CD14-positive monocyte (primary cell): ENCODE data around the gene S1PR3. TPM values are rescaled to one million over a fixed set of nuclear protein-coding genes. Genes with fewer than 3 reads are reported as not detected.
A peak's percentile ranks its signal among the peaks of the same experiment; 100 is the strongest.

Experiments
- DNase-seq, 3 donors: peaks; one replicate each; pipeline ENCODE4 v3.0.0-alpha.2; 2011 to 2022
- H2AFZ ChIP-seq: 2 replicates; pipeline ENCODE4 v1.6.0; 2012; ENCODE audit warnings: mild to moderate bottlenecking, low read depth, low read length, inconsistent platforms; ENCODE audit not compliant: insufficient read depth, poor library complexity, severe bottlenecking
- H3K27ac ChIP-seq, 2 donors: 1 replicate in 1 of 2; 2 replicates in 1 of 2; pipeline ENCODE4 v1.5.1; 2012 to 2013; ENCODE audit warnings: low read length in 2 of 2, control low read depth in 1 of 2, inconsistent platforms in 1 of 2, low read depth in 1 of 2, mild to moderate bottlenecking in 1 of 2
- H3K27me3 ChIP-seq, 2 donors: one replicate each; pipeline versions ENCODE4 v1.6.0 to v1.6.1; 2011 to 2013; ENCODE audit warnings: low read length in 2 of 2; ENCODE audit not compliant: control insufficient read depth in 2 of 2, insufficient read depth in 2 of 2
- H3K36me3 ChIP-seq, 2 donors: replicated peaks in 1 of 2; 1 replicate in 1 of 2; 2 replicates in 1 of 2; pipeline versions ENCODE4 v1.5.1 to v1.6.1; 2012 to 2013; ENCODE audit warnings: low read length in 2 of 2, control low read depth in 1 of 2, inconsistent platforms in 1 of 2, mild to moderate bottlenecking in 1 of 2; ENCODE audit not compliant: insufficient read depth in 2 of 2, control insufficient read depth in 1 of 2
- H3K4me1 ChIP-seq, 2 donors: 1 replicate in 1 of 2; 2 replicates in 1 of 2; pipeline versions ENCODE4 v1.5.1 to v1.6.1; 2012 to 2013; ENCODE audit warnings: low read length in 2 of 2, control low read depth in 1 of 2, inconsistent platforms in 1 of 2, mild to moderate bottlenecking in 1 of 2, moderate library complexity in 1 of 2; ENCODE audit not compliant: insufficient read depth in 2 of 2, control insufficient read depth in 1 of 2
- H3K4me2 ChIP-seq: replicated peaks from 2 replicates; pipeline ENCODE3; 2012; ENCODE audit warnings: low read length, moderate library complexity, mild to moderate bottlenecking; ENCODE audit not compliant: poor library complexity, severe bottlenecking; ENCODE audit errors: extremely low read depth
- H3K4me3 ChIP-seq, 3 experiments: fragments of 200-600 bp in 1 of 3; sonication (generic) in 1 of 3; replicated peaks in 1 of 3; 1 replicate in 2 of 3; 2 replicates in 1 of 3; pipeline ENCODE4 v1.5.1; 2011 to 2013; ENCODE audit warnings: low read length in 3 of 3, mild to moderate bottlenecking in 3 of 3, control low read depth in 2 of 3, low read depth in 2 of 3, inconsistent platforms in 1 of 3, moderate library complexity in 1 of 3
- H3K79me2 ChIP-seq: 2 replicates; pipeline ENCODE4 v1.6.0; 2012; ENCODE audit warnings: mild to moderate bottlenecking, control low read depth, inconsistent platforms, low read length, moderate library complexity; ENCODE audit not compliant: insufficient read depth
- H3K9ac ChIP-seq: 2 replicates; pipeline ENCODE4 v1.6.0; 2017; ENCODE audit warnings: low read length, mild to moderate bottlenecking; ENCODE audit not compliant: insufficient read depth, poor library complexity, severe bottlenecking
- H3K9me3 ChIP-seq, 2 donors: replicated peaks in 1 of 2; 1 replicate in 1 of 2; 2 replicates in 1 of 2; pipeline versions ENCODE4 v1.5.1 to v1.6.1; 2012 to 2013; ENCODE audit warnings: low read length in 2 of 2, control low read depth in 1 of 2; ENCODE audit not compliant: control insufficient read depth in 1 of 2, insufficient read depth in 1 of 2
- H4K20me1 ChIP-seq: 2 replicates; pipeline ENCODE4 v1.6.0; 2012; ENCODE audit warnings: mild to moderate bottlenecking, low read length, control low read depth, moderate library complexity; ENCODE audit not compliant: insufficient read depth
- H3K27ac Mint-ChIP-seq, 7 donors: one replicate each; pipeline ENCODE4 v1.8.0; 2020; ENCODE audit warnings: mild to moderate bottlenecking in 7 of 7, mixed read lengths in 7 of 7, moderate library complexity in 6 of 7, inconsistent platforms in 2 of 7
- H3K27me3 Mint-ChIP-seq, 3 donors: one replicate each; pipeline ENCODE4 v1.8.0; 2021 to 2022; ENCODE audit warnings: low read depth in 3 of 3, mild to moderate bottlenecking in 3 of 3, mixed read lengths in 3 of 3, moderate library complexity in 3 of 3, inconsistent platforms in 1 of 3
- H3K36me3 Mint-ChIP-seq, 2 donors: one replicate each; pipeline ENCODE4 v1.8.0; 2020; ENCODE audit warnings: mixed read lengths in 2 of 2, inconsistent platforms in 1 of 2, mild to moderate bottlenecking in 1 of 2
- H3K4me1 Mint-ChIP-seq: one replicate; pipeline ENCODE4 v1.8.0; 2020; ENCODE audit warnings: mild to moderate bottlenecking, mixed read lengths
- H3K4me3 Mint-ChIP-seq, 2 donors: one replicate each; pipeline ENCODE4 v1.8.0; 2020; ENCODE audit warnings: mild to moderate bottlenecking in 2 of 2, mixed read lengths in 2 of 2, moderate library complexity in 1 of 2
- H3K9me3 Mint-ChIP-seq, 7 donors: one replicate each; pipeline ENCODE4 v1.8.0; 2020 to 2022; ENCODE audit warnings: mixed read lengths in 7 of 7, mild to moderate bottlenecking in 6 of 7, moderate library complexity in 6 of 7, inconsistent platforms in 2 of 7
- WGBS: methylation state at CpG from one replicate; pipeline ENCODE4 v1.1.5; 2013; ENCODE audit warnings: missing lambda C conversion rate; ENCODE audit not compliant: insufficient coverage; 5-methylcytosine and 5-hydroxymethylcytosine counted together
- intact Hi-C, 2 donors: fragments of 100-400 bp; cut with micrococcal nuclease; formaldehyde crosslinking; loops; one replicate each; pipeline versions ENCODE4 v1.15.0 to v1.15.1; 2023
- polyA plus RNA-seq, 3 donors: library from polyadenylated mRNA; depleted of rRNA in 1 of 3; unstranded in 2 of 3; stranded (reverse) in 1 of 3; fragments of 300-500 nt in 2 of 3; fragments of >200 nt in 1 of 3; fragmentation: Illumina TruSeq in 2 of 3; gene quantifications; 1 replicate in 2 of 3; 2 replicates in 1 of 3; pipeline ENCODE4 v1.2.3, GENCODE V29; 2012 to 2021
- TF ChIP-seq, protein P1 (sequence below): fragments of 200-600 bp; IDR thresholded peaks from one replicate; pipeline ENCODE4 v1.8.0; 2022; ENCODE audit warnings: antibody characterized with exemption, mild to moderate bottlenecking

S1PR3 gene
- polyA plus RNA-seq, 3 donors, result 28.2 to 59.7 (median 30.6) TPM

DNA sequence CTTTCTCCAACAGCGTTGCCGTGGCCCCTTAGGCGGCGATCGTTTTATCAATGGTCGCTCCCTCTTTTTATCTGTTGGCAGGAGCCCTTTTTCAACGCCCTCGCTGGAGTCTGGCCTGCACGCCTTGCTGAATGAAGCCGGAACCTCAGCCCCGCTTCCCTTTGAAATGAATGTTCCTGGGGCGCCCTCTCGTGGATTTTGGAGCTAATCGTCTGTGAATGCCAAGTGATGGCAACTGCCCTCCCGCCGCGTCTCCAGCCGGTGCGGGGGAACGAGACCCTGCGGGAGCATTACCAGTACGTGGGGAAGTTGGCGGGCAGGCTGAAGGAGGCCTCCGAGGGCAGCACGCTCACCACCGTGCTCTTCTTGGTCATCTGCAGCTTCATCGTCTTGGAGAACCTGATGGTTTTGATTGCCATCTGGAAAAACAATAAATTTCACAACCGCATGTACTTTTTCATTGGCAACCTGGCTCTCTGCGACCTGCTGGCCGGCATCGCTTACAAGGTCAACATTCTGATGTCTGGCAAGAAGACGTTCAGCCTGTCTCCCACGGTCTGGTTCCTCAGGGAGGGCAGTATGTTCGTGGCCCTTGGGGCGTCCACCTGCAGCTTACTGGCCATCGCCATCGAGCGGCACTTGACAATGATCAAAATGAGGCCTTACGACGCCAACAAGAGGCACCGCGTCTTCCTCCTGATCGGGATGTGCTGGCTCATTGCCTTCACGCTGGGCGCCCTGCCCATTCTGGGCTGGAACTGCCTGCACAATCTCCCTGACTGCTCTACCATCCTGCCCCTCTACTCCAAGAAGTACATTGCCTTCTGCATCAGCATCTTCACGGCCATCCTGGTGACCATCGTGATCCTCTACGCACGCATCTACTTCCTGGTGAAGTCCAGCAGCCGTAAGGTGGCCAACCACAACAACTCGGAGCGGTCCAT lies 10.0 kb downstream of the S1PR3 start:
- Mint-ChIP-seq H3K4me3 (peak overlapping the region; percentile 34 to 39), H3K9me3 (no peaks in the 10 kb centered on the region), H3K4me1 (peaks cover 37% of the 10 kb centered on the region), H3K27me3 (peaks cover 0 to 5% (median 0%) of the 10 kb centered on the region in 3 donors), H3K36me3 (peaks cover 81 to 83% of the 10 kb centered on the region in 2 donors), H3K27ac (peak overlapping the region in 5 of 7 donors; percentile 47 to 81 (median 57))
- Histone ChIP-seq H2AFZ (peak overlapping the region; percentile 25), H3K9ac (no peak overlapping the region), H3K27me3 (no peaks in the 10 kb centered on the region), H3K36me3 (peaks cover 69 to 89% of the 10 kb centered on the region in 2 donors), H3K27ac (no peak overlapping the region), H3K4me3 (no peak overlapping the region), H3K4me1 (peaks cover 24 to 34% of the 10 kb centered on the region in 2 donors), H3K79me2 (peaks cover 21% of the 10 kb centered on the region), H3K4me2 (peak overlapping the region; percentile 26), H4K20me1 (peaks cover 98% of the 10 kb centered on the region), H3K9me3 (no peaks in the 10 kb centered on the region)
- TF ChIP-seq, protein P1, sequence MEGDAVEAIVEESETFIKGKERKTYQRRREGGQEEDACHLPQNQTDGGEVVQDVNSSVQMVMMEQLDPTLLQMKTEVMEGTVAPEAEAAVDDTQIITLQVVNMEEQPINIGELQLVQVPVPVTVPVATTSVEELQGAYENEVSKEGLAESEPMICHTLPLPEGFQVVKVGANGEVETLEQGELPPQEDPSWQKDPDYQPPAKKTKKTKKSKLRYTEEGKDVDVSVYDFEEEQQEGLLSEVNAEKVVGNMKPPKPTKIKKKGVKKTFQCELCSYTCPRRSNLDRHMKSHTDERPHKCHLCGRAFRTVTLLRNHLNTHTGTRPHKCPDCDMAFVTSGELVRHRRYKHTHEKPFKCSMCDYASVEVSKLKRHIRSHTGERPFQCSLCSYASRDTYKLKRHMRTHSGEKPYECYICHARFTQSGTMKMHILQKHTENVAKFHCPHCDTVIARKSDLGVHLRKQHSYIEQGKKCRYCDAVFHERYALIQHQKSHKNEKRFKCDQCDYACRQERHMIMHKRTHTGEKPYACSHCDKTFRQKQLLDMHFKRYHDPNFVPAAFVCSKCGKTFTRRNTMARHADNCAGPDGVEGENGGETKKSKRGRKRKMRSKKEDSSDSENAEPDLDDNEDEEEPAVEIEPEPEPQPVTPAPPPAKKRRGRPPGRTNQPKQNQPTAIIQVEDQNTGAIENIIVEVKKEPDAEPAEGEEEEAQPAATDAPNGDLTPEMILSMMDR, result peak; percentile 78
- DNase-seq, result peak; percentile 70 to 74 (median 71)
- intact Hi-C loops, result loop anchor here (2.0 to 10.0 kb wide), 4 partner anchors 274 to 409 kb away; no protein-coding TSS in a partner anchor
- WGBS, result 39% methylated on average over 52 of the region's 52 CpGs

DNA sequence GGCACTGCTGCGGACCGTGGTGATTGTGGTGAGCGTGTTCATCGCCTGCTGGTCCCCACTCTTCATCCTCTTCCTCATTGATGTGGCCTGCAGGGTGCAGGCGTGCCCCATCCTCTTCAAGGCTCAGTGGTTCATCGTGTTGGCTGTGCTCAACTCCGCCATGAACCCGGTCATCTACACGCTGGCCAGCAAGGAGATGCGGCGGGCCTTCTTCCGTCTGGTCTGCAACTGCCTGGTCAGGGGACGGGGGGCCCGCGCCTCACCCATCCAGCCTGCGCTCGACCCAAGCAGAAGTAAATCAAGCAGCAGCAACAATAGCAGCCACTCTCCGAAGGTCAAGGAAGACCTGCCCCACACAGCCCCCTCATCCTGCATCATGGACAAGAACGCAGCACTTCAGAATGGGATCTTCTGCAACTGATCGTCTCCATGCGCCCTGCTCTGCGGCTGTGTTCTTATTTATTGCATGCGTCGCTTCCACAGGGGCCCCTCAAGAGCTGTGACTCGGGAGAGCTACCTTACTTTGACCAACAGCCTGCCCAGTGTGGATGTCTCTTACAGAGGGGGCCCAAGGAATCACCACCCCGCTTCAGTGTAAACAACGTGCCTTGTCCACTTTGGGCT lies 10.8 kb downstream of the S1PR3 start:
- Mint-ChIP-seq H3K27ac (peak overlapping the region in 2 of 7 donors; percentile 2 to 9), H3K4me1 (peaks cover 31% of the 10 kb centered on the region), H3K9me3 (no peaks in the 10 kb centered on the region)

More for the DNA sequence above, 10.8 kb downstream of the S1PR3 start:
- DNase-seq, result no peak
- Mint-ChIP-seq H3K4me3 (no peak overlapping the region), H3K27me3 (peaks cover 0 to 5% (median 0%) of the 10 kb centered on the region in 3 donors), H3K36me3 (peaks cover 76 to 79% of the 10 kb centered on the region in 2 donors)
- peaks cover 13% of the 10 kb centered on the region for H3K79me2 ChIP-seq
- H3K4me2 ChIP-seq, result no peak overlapping the region
- peaks cover 61 to 84% of the 10 kb centered on the region in 2 donors for H3K36me3 ChIP-seq
- WGBS, result 98% methylated on average over 26 of the region's 27 CpGs
- TF ChIP-seq, protein P1, result no peak
- no peaks in the 10 kb centered on the region for H3K27me3 ChIP-seq
- H3K4me1 ChIP-seq, result peaks cover 24 to 26% of the 10 kb centered on the region in 2 donors
- intact Hi-C loops, result loop anchor here (2.0 to 10.0 kb wide), 4 partner anchors 275 to 410 kb away; no protein-coding TSS in a partner anchor
- H4K20me1 ChIP-seq, result peaks cover 97% of the 10 kb centered on the region
- no peak overlapping the region for H2AFZ ChIP-seq
- H3K9ac ChIP-seq, result no peak overlapping the region
- no peaks in the 10 kb centered on the region for H3K9me3 ChIP-seq
- H3K27ac ChIP-seq, result no peak overlapping the region
- no peak overlapping the region for H3K4me3 ChIP-seq
